Measurements from ENCODE around the gene LRRC43.

The LRRC43 gene

DNA sequence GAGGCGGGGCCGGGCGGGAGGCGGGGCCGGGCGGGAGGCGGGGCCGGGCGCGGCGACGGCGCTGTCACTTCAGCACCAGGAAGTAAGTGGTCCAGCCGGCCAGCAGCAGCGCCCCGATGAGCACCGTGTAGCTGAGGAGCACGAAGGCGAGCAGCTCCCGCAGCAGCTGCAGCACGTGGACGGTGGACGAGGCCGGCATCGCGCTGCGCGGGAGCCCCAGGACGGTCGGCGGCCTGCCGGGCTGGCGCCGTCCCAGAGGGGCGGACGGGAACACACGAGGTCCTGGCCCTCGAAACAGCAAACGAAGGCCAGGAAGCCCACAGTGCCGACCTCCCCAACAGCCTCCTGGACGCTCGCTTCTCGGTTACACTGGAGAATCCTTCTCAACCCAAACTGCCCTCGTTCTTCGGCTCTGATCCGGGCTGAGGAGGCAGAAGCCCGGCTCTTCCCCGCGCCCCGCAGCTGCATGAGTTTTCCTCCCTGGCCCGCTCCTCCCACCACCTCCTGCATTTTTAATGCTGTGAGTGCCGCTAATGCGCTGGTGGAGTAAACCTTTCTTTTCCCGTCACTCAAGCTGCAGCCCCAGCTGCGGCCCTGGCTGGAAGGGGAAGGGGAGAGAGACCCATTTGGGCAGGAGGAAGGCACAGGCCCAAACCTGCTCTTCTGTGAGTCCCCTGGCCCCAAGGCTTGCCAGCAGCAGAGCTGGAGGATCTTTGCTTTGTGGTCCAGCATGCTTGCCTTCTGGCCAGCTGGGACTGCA, 43.6 kb downstream of the LRRC43 start:
- no peak for DNase-seq (ENCODE audit: low read depth in 2 of 2)

DNA sequence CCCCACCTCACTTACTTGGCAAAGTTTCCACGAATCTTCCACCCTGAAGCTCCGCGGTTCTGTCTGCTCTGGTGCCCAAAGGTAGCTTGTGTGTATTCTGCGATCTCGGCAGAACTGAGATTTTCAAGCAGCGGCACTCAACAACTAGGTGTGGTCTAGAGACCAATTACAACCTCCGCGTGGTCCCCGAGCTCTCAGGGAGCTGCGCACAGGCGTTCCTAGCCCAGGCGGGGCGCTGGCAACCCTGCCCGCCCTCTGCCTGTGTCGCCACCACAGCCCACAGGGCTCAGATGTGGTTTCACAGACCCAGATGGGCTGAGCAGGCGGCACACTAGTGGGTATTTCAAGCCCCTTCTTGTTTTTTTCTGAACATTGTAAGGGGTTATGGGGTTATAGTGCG, 44.4 kb downstream of the LRRC43 start:
- no peak for DNase-seq (ENCODE audit: low read depth in 2 of 2)

DNA sequence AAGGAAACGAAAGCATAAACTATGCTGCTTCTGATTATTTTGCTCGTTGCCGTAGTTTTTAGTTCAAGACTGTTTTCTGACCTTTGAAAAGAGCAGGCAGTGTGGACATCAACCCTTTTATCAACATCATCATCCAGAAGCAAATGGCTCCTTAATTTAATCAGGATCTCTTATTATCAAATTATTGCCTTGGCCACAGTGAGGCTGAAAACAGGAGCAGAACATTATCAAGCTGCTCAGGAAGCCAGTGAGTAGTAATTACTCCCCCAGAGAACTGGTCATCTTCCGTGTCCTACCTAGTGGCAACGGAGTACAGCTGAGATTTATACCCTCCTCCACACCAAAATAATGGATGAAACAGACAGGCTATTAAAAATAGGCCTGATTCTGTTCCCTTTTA, 45.2 kb downstream of the LRRC43 start:
- DNase-seq (ENCODE audit: low read depth in 2 of 2), result no peak

DNA sequence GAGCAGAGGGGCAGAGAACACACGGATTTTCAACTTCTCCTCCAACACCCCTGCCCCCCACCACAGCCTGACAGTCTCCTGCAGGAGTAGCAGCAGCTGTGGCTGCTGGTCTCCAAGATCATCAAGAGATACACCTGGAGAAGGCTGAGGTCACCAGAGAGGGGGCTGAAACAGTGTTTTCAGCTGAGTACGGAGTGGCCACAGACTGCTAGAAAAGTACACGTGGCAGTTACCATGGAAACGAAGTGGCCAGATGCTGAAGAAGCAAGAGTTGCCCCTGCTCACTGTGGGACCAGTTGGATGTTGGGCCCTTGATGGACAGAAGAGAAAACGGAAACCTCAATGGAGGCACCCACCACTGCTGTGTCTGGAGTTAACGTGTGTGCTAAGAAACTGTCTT, 47.9 kb downstream of the LRRC43 start:
- DNase-seq (ENCODE audit: low read depth in 2 of 2), result no peak

DNA sequence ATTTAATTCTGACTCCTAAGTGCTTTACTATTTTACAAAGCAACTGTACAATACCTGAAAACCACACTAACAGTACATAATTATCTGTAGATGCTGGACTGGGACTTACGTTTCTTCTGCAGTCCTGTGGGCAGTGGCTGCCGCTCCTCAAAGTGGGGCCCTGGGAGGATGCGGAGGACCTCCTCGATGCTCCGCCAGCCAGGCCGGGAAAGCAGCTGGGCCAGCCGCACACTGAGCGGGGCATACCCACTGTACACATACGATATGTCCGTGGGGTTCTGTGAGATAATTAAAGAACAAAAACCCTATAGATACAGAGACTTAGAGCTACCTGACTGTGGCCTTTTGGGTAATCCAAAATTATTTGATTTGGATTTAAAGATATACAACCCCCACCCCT, 49.8 kb downstream of the LRRC43 start:
- DNase-seq (ENCODE audit: low read depth in 2 of 2), result no peak

DNA sequence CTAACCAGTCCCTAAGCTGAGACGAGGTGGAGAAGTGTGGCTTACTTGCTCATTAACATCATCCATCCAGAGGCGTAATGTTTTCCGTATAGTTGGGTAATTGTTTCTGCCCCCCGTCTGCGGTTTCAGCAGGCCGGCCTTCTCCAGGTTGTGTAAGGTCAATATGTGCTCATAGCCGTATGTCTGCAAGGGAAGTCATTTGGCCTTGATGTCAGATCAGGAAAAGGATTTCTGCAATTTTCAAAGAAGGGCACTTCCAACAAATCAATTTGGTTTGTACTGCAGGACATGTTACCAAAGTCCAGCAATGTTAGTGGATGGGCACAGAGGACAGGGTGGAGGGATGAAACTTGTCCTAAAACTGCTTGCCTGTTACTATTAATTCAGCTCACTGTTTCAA, 52.8 kb downstream of the LRRC43 start:
- DNase-seq (ENCODE audit: low read depth in 2 of 2), result no peak

DNA sequence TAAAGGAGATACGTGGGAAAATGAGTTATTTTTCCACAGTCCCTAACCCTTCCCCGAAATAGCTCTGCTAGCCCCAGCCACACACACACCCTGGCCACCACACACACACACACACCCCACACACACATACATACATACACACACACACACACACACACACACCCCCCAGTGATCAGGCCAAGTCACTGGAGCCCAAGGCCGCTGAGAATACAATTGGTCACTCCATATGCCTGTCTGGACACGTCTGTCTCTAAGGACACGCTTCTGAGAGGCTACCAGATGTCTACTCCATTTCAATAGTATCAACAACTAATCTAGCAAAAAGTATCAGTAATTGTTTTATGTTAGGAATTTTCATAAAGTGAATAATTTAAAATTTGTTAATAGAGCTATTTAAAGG, 55.9 kb downstream of the LRRC43 start:
- DNase-seq (ENCODE audit: low read depth in 2 of 2), result no peak

DNA sequence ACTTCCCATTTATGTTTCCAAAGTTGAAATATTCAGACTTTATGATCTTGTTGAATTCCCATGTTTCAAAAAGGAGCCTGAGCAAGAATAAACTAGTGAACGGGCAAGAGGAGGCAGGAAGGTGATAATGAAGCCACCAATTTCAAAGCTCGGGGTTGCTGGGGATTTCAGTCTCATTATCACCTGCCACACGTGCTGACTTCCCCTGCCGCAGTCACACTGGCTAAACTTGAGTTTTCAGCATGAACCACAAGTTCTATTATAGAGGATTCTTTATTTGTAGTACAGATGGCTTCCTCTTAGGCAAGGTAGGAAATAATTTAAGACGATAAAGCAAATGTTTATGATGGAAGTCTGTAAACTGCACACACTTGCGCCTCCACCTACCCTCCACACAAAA, 61.0 kb downstream of the LRRC43 start:
- DNase-seq (ENCODE audit: low read depth in 2 of 2), result no peak

DNA sequence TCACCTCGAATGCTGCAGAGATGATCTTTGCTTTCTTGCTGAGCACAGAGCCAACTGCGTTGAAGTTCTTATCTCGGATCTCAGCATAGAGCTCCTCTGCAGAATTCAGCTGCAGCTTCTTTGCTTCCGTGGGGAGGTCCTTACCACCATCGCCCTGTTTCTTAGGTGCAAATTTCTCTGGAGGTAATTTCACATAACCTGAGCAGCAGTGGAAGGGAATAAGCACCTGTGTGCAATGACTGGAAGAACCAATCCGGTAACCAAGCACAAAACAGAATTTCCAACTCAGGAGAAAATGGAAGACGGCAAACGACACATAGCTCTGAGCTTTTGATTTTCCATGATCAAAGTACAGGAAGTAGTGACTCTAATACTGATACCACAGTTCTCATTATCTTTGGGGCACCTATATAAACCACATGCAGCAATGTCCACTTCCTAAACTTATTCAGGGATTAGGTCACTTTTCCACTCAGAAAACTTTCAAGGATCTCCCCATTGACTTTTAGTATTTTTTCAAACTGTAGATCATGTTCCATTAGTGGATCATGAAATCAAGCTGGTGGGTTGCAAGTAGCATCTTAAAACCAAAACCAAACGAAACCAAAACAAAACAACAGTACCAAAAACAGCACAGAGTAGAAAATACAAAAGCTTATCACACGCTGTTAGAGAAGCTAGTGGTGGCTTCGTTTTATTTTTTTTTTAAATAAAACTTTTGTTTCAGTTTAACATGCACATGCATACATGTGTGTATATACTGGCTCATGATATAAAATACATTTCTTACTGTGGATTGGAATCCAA, 61.8 kb downstream of the LRRC43 start:
- no peak for DNase-seq (ENCODE audit: low read depth in 2 of 2)

DNA sequence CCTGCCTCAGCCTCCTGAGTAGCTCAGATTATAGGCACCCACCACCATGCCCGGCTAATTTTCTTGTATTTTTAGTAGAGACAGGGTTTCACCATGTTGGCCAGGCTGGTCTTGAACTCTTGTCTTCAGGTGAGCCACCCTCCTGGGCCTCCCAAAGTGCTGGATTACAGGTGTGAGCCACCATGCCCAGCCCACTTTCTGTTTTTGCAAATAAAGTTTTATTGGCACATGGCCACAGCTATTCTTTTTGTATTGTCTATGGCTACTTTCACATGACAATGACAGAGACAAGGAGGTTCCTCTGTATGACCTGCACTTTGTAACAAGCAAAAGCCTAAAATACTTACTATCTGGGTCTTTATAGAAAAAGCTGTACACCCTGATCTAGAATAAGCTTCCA, 62.6 kb downstream of the LRRC43 start:
- no peak for DNase-seq (ENCODE audit: low read depth in 2 of 2)

DNA sequence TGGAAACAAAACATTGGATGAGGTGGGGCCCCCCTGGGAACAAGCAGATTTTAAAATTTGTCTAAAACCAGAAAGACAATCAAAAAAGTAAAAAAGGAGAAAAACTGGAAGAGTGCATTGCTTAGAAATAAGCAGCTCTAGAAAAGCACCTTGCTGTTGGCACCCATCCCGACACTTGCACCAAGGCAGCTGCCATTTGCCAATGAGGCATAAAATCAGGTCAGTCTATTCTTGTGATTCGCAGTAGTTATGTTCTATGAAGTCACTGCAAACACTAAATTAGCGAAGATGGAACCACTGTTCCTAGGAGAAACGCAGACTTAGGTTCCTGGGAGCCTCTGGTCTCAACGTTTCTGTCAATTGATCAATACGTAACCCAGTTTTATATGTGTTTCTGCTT, 67.1 kb downstream of the LRRC43 start:
- no peak for DNase-seq (ENCODE audit: low read depth in 2 of 2)

DNA sequence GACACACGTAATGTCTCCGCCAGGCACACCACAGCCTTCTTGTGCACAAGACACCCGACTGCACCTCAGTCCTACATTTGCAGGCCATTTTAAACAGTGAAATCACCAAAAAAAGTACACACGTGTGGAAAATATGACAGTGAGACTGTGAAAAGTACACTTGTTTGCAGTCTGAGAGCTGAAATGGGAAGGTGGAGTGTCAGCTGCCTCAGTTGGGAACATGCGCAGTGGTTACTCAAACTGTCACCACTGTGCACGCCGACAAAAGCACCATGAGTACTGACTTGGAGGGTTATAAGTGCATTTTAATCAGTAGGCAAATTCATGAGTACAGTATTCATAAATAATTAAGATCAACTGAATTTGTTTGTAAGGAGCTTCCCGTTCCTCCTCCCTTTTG, 67.6 kb downstream of the LRRC43 start:
- no peak for DNase-seq (ENCODE audit: low read depth in 2 of 2)
